Cardiac muscle cell (in vitro differentiated cells and primary cell): ENCODE results near the gene UBR7. TPM values are rescaled to one million over a fixed set of nuclear protein-coding genes. Genes with fewer than 3 reads are reported as not detected.
A peak's percentile ranks its signal among the peaks of the same experiment; 100 is the strongest.
"Not testable (repeated sequence)": the region's sequence is repeated elsewhere in the genome, so short reads cannot be mapped to it uniquely, and the experiment has no call there.

Experiments
- DNase-seq, 2 donors: peaks; one replicate each; pipeline versions ENCODE4 v3.0.0 to v3.0.0-alpha.2; 2010 to 2017; ENCODE audit warnings: low read depth in 1 of 2, low spot score in 1 of 2
- H3K27ac ChIP-seq: fragments of 200-600 bp; sonication (generic); 2 replicates; pipeline ENCODE4 v1.5.1; 2016
- H3K27me3 ChIP-seq: fragments of 200-600 bp; sonication (generic); 2 replicates; pipeline ENCODE4 v1.6.0; 2016; ENCODE audit warnings: control low read depth
- H3K36me3 ChIP-seq: fragments of 200-600 bp; sonication (generic); 2 replicates; pipeline ENCODE4 v1.5.1; 2016; ENCODE audit warnings: control low read depth
- H3K4me1 ChIP-seq: fragments of 200-600 bp; sonication (generic); 2 replicates; pipeline ENCODE4 v1.8.1; 2017; ENCODE audit warnings: low read depth, mild to moderate bottlenecking, mixed run types
- H3K4me3 ChIP-seq: fragments of 200-600 bp; sonication (generic); 2 replicates; pipeline ENCODE4 v1.5.1; 2016; ENCODE audit warnings: mild to moderate bottlenecking
- H3K9me3 ChIP-seq: fragments of 200-600 bp; sonication (generic); 2 replicates; pipeline ENCODE4 v1.5.1; 2017; ENCODE audit warnings: low read depth, mild to moderate bottlenecking, control low read depth
- CTCF ChIP-seq: IDR thresholded peaks from 2 replicates; pipeline ENCODE4 v1.5.1; 2012; ENCODE audit warnings: low read depth, mild to moderate bottlenecking, low read length
- polyA plus RNA-seq: library from polyadenylated mRNA; unstranded; fragments of >200 nt; fragmentation: Nextera tagmentation; extraction: Ambion mirVana; gene quantifications from 2 replicates; pipeline ENCODE4 v1.2.1, GENCODE V29; 2016
- total RNA-seq: library from RNA; depleted of rRNA; stranded (reverse); fragments of >200 nt; gene quantifications from 2 replicates; pipeline ENCODE4 v1.2.3, GENCODE V29; 2016

The UBR7 gene
- total and polyA plus RNA-seq, 2 experiments from 2014 or later, result 24.6 to 29.1 TPM

DNA sequence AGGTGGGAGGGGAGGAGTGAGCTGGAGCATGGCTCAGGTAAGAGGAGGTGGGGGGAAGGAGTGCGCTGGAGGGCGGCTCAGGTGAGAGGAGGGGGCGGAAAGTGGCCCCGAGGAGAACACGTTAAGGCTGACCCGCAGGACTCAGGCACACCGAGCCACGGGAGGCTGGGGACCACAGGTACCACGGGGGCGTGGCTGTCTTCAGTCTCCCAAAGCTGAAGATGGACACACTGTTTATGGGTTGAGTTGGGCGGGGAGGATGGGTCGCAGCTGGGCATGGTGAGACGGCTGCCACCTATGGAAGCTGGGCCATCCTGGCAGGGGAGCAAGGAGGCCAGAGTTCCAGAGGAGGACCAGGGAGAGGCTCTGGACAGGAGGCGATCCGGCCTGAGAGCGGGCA lies 23.5 kb downstream of the UBR7 start:
- Histone ChIP-seq H3K36me3 (peaks cover 15% of the 10 kb centered on the region), H3K4me1 (no peaks in the 10 kb centered on the region), H3K27ac (no peak overlapping the region), H3K4me3 (no peak overlapping the region), H3K9me3 (no peaks in the 10 kb centered on the region), H3K27me3 (no peaks in the 10 kb centered on the region)
- no peak for DNase-seq
- TF ChIP-seq CTCF, result no peak

DNA sequence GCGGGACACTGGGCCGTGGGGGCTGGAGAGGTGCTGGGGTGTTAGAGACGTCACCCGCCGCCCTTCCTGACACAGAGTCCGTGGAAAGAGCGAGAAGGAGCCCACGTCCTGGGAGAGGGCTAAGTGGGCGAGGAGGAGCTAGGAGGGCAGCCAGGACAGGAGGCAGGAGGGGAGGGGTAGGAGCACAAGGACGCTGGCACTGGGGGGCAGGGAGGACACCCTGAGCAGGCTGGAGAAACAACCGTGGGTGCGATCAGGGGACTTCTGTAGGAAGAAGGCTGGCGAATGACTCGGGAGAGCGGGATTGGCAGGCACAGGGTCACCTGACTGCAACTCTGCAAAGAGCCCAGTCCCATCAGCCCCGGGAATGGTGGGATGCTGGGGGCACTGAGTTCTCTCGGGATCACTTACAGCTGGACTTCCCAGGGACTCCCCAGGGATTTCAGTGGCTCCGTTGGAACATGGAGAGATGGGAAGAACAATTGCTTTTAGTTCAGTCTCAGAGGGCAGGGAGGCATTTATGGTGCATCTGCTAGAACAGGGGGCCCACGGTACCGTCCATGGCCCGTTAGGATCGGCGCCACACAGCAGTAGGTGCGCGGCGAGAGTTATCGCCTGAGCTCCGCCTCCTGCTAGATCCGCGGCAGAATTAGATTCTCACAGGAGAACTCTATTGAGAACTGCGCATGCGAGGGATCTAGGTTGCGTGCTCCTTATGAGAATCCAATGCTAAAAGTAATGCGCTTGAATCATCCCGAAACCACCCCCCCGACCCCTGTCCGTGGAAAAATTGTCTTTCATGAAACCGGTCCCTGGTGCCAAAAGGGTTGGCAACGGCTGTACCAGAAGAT lies 24.3 kb downstream of the UBR7 start:
- no peak overlapping the region for H3K27ac ChIP-seq
- H3K4me3 ChIP-seq, result no peak overlapping the region
- H3K4me1 ChIP-seq, result no peaks in the 10 kb centered on the region
- H3K36me3 ChIP-seq, result peaks cover 15% of the 10 kb centered on the region
- TF ChIP-seq CTCF, result no peak
- peak in 1 of 2 donors; percentile 59 for DNase-seq
- H3K27me3 ChIP-seq, result no peaks in the 10 kb centered on the region
- no peaks in the 10 kb centered on the region for H3K9me3 ChIP-seq

- Histone ChIP-seq H3K36me3 (peaks cover 12% of the 10 kb centered on the region), H3K27me3 (no peaks in the 10 kb centered on the region), H3K4me1 (no peaks in the 10 kb centered on the region), H3K9me3 (no peaks in the 10 kb centered on the region), H3K4me3 (no peak overlapping the region), H3K27ac (no peak overlapping the region)
- TF ChIP-seq CTCF, result no peak
- DNase-seq, result no peak
Measured at GRCh38 chr14:93232159-93232558, 25.1 kb downstream of the UBR7 start.

- H3K27ac ChIP-seq, H3K9me3 ChIP-seq: not testable (repeated sequence)
Measured at GRCh38 chr14:93233078-93233477, 26.0 kb downstream of the UBR7 start.

DNA sequence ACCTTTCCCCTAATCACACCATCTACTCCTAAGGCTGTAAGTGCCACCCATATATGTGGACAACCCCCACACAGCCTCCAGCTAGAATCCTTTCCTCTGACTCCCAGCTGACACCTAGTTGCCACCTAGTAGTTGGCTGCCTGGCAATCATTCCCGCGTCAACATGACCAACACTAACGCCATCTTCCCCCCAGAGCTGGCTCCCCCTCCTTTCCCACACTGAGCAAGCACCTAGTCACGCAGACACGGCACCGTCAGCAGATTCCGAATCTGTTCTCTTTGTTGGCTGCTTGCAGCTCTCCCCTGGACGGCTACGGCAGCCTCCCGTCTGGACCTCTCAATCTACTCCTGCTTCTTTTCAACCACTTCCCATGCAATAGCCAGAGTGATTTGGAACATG lies 27.7 kb downstream of the UBR7 start:
- Histone ChIP-seq H3K4me3 (no peak overlapping the region), H3K27ac (no peak overlapping the region), H3K27me3 (no peaks in the 10 kb centered on the region), H3K4me1 (no peaks in the 10 kb centered on the region), H3K9me3 (no peaks in the 10 kb centered on the region), H3K36me3 (no peaks in the 10 kb centered on the region)
- peak in 1 of 2 donors; percentile 52 for DNase-seq
- no peak for TF ChIP-seq CTCF

More at GRCh38 chr14:93233078-93233477, 26.0 kb downstream of the UBR7 start:
- H3K36me3 ChIP-seq, H3K27me3 ChIP-seq, DNase-seq, H3K4me3 ChIP-seq, H3K4me1 ChIP-seq: not testable (repeated sequence)

GRCh38 chr14:93239869-93240677 lies 33.0 kb downstream of the UBR7 start:
- no peaks in the 10 kb centered on the region for H3K4me1 ChIP-seq
- TF ChIP-seq CTCF, result no peak
- peak in 1 of 2 donors; percentile 39 for DNase-seq
- no peak overlapping the region for H3K4me3 ChIP-seq
- peaks cover 25% of the 10 kb centered on the region for H3K36me3 ChIP-seq
- no peak overlapping the region for H3K27ac ChIP-seq
- H3K27me3 ChIP-seq, result no peaks in the 10 kb centered on the region
- H3K9me3 ChIP-seq, result no peaks in the 10 kb centered on the region
